Pons (tissue), 1 donor: Measurements from ENCODE around the gene IMPA2.
"Not testable (repeated sequence)": the region's sequence is repeated elsewhere in the genome, so short reads cannot be mapped to it uniquely, and the experiment has no call there.

Experiments
- DNase-seq: peaks from one replicate; pipeline ENCODE4 v3.0.0-alpha.2; 2016; ENCODE audit warnings: low spot score

The IMPA2 gene

DNA sequence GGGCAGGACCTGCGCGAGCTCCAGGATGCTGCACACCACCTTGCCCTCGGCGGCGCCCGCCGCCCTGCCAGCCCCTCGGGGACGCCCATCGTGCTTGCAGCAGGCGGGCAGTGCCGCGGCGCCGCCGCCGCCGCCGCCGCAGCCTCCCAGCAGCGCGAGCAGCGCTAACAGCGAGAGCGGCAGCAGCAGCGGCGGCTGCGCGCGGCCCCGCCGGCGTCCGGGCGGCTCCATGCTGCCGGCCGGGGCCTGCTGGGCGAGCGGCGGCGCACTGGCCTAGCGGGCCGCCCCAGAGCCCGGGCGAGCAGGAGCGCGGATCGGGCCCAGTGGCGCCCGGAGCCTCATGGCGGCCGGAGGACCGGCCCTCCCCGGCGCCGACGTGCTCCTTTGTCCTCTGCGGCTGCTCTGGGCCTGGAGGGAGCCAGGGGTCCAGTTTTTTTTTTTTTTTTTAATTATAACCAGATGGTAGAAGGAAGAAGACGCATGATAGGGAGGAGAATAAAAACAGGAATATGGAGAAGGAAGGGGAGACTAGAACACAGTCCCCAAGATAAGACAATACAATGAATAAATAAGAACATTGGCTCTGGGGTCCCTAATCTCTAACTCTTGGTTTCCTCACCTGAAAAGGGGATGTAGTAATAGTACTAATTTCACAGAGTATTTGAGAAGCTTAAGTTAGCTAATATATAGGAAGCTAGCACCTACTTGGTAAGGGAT lies 95.3 kb downstream of the IMPA2 start:
- DNase-seq = no peak

GRCh38 chr18:12077994-12078393 lies 96.7 kb downstream of the IMPA2 start:
- not testable (repeated sequence) for DNase-seq

DNA sequence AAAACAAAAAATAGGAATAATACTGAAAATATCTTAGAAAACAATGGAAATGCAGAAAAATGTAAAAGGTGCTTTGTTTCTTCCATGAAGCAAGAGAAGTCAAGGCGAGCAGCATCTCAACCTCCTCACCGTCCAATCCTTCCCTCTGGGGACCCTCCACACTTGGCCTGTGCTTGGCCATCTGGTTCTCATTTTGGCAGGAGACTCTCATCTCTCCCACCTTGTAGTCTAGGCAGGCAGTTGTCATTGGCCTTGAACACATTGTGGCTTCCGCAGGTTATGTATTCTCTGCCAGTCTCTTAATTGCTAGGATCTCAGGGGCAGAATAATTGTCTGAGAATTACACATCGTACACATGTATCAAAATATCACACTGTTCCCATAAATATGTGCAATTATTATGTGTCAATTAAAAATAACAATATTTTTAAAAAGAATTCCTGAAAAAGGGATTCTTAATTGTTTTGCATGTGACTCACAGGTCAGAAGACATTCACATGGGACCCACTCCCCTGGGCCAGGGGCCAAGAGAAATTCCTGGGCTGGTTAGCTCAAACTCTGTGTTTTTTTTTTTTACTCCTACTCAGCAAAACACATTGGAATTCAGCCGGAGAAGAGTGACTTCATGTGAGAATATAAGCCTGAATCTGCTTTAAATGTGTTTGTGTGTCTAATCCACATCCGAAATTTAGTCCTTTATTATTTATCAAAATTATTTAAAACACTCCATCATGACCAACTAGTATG lies 98.4 kb downstream of the IMPA2 start:
- no peak for DNase-seq
